ENCODE data around the gene PRPF19. TPM values are rescaled to one million over a fixed set of nuclear protein-coding genes. Genes with fewer than 3 reads are reported as not detected.

Gene PRPF19
- total RNA-seq, 2 experiments from 2014 or later: 148 to 197 TPM

DNA sequence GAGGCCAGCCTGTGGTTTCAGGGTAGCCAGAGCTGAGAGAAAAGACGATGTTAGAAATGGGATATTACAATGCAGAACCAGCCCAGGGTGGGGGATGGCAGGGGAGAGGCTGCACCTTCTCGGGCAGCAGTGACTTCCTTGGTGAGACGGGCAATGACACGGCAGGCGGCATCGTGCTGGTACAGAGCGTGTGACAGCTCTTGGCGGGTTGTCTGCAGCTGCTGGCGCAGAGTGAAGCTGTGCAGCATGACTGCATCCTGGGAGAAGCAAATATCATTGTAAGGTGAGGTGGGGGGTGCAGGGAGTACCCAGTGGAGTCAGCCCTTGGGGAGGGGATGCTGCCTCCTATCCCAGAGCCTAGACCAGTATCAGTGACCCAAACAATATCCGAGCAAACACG is 3.8 kb downstream of the PRPF19 start:
- no peak for DNase-seq
- POLR2A ChIA-PET: no interaction called here
- Mint-ChIP-seq H3K27me3 (no peaks in the 10 kb centered on the region), H3K36me3 (ENCODE audit: low read depth) (peaks cover 56% of the 10 kb centered on the region), H3K4me1 (peaks cover 30% of the 10 kb centered on the region), H3K27ac (no peak overlapping the region), H3K4me3 (no peak overlapping the region), H3K9me3 (ENCODE audit: low read depth) (no peaks in the 10 kb centered on the region)
- CTCF ChIA-PET: interaction anchor here (1.1 to 4.4 kb wide), 5 partner anchors 10 to 284 kb away, joined by 3 to 16 read pairs (median 4); partner anchors contain the start of gene TMEM109
- no peak for ATAC-seq
- intact Hi-C loops (cut with DNase I, micrococcal nuclease): loop anchor here in 1 of 2 experiments (10.0 kb wide), 1 partner anchor 522 kb away; the partner anchor contains the start of gene CPSF7

DNA sequence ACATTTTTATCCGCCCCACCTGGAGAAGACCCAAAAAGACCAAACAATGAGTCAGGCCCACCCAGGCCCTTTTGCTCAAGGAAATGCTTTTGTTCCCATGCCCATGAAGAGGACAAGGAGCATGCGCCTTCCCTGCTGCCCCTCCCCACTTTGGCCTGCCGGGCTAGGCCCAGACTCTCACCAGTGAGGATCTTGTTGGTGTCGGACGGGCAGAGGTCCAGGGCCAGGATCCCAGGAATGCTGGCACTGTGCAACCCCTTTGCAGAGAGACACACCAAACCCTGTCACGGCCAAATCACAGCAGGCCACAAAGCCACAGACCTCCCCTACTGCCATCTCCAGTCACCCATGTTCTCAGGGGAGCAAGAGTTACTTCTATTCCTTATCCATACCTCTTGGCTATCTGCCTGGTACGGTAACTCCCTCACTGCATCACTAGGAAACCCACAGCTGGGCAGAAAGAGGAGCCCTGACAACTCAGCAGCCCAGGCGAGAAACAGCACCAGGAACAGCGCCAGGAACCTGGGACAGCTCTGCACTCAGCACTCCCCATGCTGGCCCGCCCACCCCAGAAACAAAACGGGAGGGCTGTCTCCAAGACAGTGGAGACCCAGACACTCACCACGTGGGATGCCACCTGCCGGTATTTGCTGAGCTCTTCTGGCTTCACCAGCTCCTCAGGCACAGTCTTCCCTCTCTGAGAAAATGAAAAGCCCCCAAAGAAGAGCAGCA is 5.5 kb downstream of the PRPF19 start:
- CTCF ChIA-PET: interaction anchor here (0.7 to 2.4 kb wide), 8 partner anchors 10 to 286 kb away, joined by 3 to 14 read pairs (median 4); partner anchors contain the start of gene TMEM109
- no peak for ATAC-seq
- POLR2A ChIA-PET: interaction anchor here (0.7 kb wide), 1 partner anchor 10 kb away, joined by 3 read pairs; no protein-coding TSS in a partner anchor
- H3K36me3 Mint-ChIP-seq (ENCODE audit: low read depth): peaks cover 66% of the 10 kb centered on the region
- no peak overlapping the region for H3K27ac Mint-ChIP-seq
- intact Hi-C loops (cut with DNase I, micrococcal nuclease): loop anchor here in 1 of 2 experiments (10.0 kb wide), 1 partner anchor 524 kb away; the partner anchor contains the start of gene CPSF7
- no peak overlapping the region for H3K4me3 Mint-ChIP-seq
- peaks cover 24% of the 10 kb centered on the region for H3K4me1 Mint-ChIP-seq
- no peaks in the 10 kb centered on the region for H3K9me3 Mint-ChIP-seq (ENCODE audit: low read depth)
- no peak for DNase-seq
- no peaks in the 10 kb centered on the region for H3K27me3 Mint-ChIP-seq

DNA sequence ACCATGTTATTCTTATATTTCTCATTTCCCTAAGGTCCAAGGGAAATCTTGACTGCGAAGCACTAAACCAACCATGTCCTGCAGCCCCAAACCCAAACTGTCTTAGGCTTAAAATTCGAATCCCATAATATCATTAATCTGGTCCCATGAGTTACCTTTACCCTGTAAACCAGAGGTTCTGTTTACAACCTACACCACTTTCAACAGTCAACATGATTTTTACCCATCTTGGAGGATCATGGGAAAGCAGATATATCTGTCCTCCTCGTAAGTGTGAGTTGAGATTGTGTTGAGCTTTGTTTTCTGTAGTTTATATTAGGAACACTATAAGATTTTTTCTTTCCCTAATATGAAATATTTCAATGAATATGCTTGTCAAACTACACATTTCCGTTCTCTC is 6.4 kb downstream of the PRPF19 start:
- Mint-ChIP-seq H3K36me3 (ENCODE audit: low read depth) (peaks cover 69% of the 10 kb centered on the region), H3K27ac (no peak overlapping the region), H3K4me1 (peaks cover 18% of the 10 kb centered on the region), H3K27me3 (no peaks in the 10 kb centered on the region), H3K4me3 (no peak overlapping the region), H3K9me3 (ENCODE audit: low read depth) (no peaks in the 10 kb centered on the region)
- ChIA-PET CTCF (interaction anchor here (0.6 to 2.4 kb wide), 12 partner anchors 13 to 1047 kb away, joined by 3 to 18 read pairs (median 4); partner anchors contain the start of gene TMEM109), POLR2A (interaction anchor here (1.0 kb wide), 1 partner anchor 15 kb away, joined by 3 read pairs; no protein-coding TSS in a partner anchor)
- DNase-seq: no peak
- no peak for ATAC-seq
- intact Hi-C loops (cut with DNase I, micrococcal nuclease): loop anchor here (1.0 to 10.0 kb wide), 3 partner anchors 69 to 525 kb away; partner anchors contain the start of gene CPSF7 (in 1 of the 2)

DNA sequence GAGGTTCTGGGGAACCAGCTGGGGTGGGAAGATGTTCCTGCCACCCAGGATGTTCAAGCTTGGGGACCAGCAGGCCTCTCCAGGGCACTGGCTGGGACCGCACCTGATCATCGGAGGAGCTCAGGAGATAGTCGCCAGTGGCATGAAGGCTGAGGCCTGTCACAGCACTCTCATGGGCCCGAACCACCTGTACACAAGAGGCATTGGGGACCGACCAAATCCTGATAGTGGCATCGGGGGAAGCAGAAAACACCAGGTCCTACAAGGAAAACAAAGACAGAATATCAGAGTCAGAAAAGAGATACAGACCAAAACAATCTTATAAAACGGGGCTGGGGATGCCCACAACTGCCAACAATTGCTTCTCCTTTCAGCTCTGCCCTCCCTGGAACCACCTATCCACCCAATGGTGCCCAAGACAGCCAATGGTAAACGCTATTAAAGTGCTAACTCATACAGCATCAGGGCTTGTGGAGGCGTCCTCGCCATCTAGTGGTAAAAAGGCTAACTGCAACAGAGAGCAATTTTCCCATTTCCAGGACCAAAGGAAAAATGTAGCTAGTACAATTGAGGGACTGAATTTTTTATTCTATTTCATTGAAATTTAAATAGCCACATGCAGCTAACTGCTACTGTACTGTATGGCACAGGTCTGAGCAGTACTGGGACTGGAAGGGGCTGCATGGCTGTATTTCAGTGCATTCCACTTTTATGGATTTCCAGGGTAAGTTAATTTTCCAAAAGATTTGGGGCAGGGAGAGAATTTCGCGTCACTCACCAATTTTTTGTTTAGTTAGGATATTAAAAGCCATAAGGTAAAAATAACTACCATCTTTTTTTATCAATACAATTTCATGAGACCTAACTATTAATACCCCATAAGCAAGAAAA is 7.1 kb downstream of the PRPF19 start:
- H3K9me3 Mint-ChIP-seq (ENCODE audit: low read depth): no peaks in the 10 kb centered on the region
- peaks cover 12% of the 10 kb centered on the region for H3K4me1 Mint-ChIP-seq
- ATAC-seq: peak; percentile 87
- peak; percentile 32 for DNase-seq
- POLR2A ChIA-PET: interaction anchor here (1.0 kb wide), 1 partner anchor 15 kb away, joined by 3 read pairs; no protein-coding TSS in a partner anchor
- CTCF ChIA-PET: interaction anchor here (0.6 to 2.4 kb wide), 12 partner anchors 8 to 1048 kb away, joined by 3 to 18 read pairs (median 4); partner anchors contain the start of gene TMEM109
- H3K27me3 Mint-ChIP-seq: no peaks in the 10 kb centered on the region
- intact Hi-C loops (cut with DNase I, micrococcal nuclease): loop anchor here (1.0 to 2.0 kb wide), 2 partner anchors 68 kb away; no protein-coding TSS in a partner anchor
- H3K4me3 Mint-ChIP-seq: no peak overlapping the region
- no peak overlapping the region for H3K27ac Mint-ChIP-seq
- H3K36me3 Mint-ChIP-seq (ENCODE audit: low read depth): peaks cover 72% of the 10 kb centered on the region

DNA sequence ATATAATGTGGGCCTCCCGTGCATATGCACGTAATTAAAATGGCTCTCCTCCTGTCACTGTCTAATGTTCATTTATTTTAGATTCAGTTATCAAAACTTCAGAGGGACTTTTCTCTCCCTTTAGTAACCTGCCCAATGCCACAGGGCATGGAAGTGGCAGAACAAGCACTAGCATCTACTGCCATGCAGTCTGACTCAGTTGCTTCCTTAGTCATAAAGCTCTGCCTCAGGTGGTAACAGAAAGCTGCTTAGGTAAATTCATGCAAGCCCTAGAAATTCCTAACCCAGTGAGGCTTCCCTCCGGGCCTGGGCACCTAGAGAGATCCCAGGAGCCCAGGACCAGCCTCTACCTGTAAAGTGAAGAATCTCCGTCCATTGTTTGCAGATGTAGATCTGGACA is 8.9 kb downstream of the PRPF19 start:
- H3K4me1 Mint-ChIP-seq: no peaks in the 10 kb centered on the region
- H3K4me3 Mint-ChIP-seq: no peak overlapping the region
- no peaks in the 10 kb centered on the region for H3K27me3 Mint-ChIP-seq
- intact Hi-C loops (cut with DNase I, micrococcal nuclease): no loop called here
- ATAC-seq (no peak), DNase-seq (no peak)
- H3K27ac Mint-ChIP-seq: no peak overlapping the region
- H3K36me3 Mint-ChIP-seq (ENCODE audit: low read depth): peaks cover 68% of the 10 kb centered on the region
- H3K9me3 Mint-ChIP-seq (ENCODE audit: low read depth): no peaks in the 10 kb centered on the region
- ChIA-PET POLR2A (no interaction called here), CTCF (interaction anchor here (1.0 to 1.5 kb wide), 3 partner anchors 15 to 289 kb away, joined by 3 to 4 read pairs (median 4); no protein-coding TSS in a partner anchor)

DNA sequence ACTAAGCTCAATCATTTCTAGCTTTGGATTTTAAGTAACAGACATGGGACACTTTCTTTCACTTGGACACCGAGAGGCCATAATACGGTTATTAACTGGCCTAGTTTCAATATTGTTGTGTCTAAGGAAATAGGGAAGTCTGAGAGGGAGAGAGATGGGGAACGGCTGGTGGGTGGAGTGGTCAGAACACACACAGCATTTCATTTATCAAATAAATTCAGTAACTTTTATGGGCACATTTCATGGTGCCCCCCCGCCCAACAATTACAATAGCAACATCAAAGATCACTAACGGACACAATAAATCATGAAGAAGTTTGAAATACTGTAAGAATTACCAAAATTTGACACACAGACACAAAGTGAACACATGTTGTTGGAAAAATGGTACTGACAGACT is 10.7 kb downstream of the PRPF19 start:
- ChIA-PET POLR2A (no interaction called here), CTCF (interaction anchor here (1.2 to 2.9 kb wide), 3 partner anchors 8 to 65 kb away, joined by 3 to 10 read pairs (median 5); no protein-coding TSS in a partner anchor)
- H3K27me3 Mint-ChIP-seq: no peaks in the 10 kb centered on the region
- no peaks in the 10 kb centered on the region for H3K9me3 Mint-ChIP-seq (ENCODE audit: low read depth)
- DNase-seq (no peak), ATAC-seq (no peak)
- no peak overlapping the region for H3K27ac Mint-ChIP-seq
- H3K4me3 Mint-ChIP-seq: no peak overlapping the region
- no peaks in the 10 kb centered on the region for H3K4me1 Mint-ChIP-seq
- H3K36me3 Mint-ChIP-seq (ENCODE audit: low read depth): peaks cover 58% of the 10 kb centered on the region
- intact Hi-C loops (cut with DNase I, micrococcal nuclease): no loop called here

DNA sequence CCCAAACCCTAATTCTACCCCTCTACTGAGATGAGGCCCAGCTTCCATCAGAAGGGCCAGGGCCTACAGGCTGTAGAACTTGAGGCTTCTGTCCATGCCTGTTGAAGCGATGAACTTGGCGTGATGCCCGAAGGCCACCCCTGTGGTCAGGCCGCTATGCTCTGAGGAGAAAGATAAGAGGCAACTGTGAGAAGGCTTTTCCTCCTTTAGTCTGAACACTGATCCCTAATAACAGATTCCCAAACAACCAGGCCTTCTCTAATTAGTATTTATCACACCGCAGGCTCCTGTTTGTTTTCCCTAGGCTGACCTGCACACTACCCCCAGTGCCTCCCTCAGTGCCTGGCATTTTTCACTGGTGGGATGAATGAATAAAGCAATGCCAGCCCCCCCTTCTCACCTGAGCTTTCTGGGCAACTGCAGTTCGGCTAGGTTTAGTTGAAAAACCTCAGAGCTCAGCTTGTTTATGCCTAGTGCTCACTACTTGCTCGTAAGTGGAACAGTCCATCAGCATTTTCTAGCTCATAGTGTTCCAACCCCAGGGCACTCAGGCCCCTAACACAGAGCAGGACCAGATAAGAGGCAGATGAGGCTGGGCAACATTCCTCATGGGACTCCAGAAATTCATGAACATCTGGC is 15.2 kb downstream of the PRPF19 start:
- Mint-ChIP-seq H3K27ac (no peak overlapping the region), H3K36me3 (ENCODE audit: low read depth) (peaks cover 47% of the 10 kb centered on the region), H3K27me3 (no peaks in the 10 kb centered on the region), H3K4me3 (no peak overlapping the region), H3K9me3 (ENCODE audit: low read depth) (no peaks in the 10 kb centered on the region), H3K4me1 (no peaks in the 10 kb centered on the region)
- CTCF ChIA-PET: interaction anchor here (1.6 to 2.4 kb wide), 2 partner anchors 10 to 61 kb away, joined by 4 to 7 read pairs; no protein-coding TSS in a partner anchor
- ATAC-seq (no peak), DNase-seq (no peak)
- intact Hi-C loops (cut with DNase I, micrococcal nuclease): no loop called here
- POLR2A ChIA-PET: interaction anchor here (0.9 to 1.5 kb wide), 2 partner anchors 14 to 16 kb away, joined by 3 to 4 read pairs; no protein-coding TSS in a partner anchor

DNA sequence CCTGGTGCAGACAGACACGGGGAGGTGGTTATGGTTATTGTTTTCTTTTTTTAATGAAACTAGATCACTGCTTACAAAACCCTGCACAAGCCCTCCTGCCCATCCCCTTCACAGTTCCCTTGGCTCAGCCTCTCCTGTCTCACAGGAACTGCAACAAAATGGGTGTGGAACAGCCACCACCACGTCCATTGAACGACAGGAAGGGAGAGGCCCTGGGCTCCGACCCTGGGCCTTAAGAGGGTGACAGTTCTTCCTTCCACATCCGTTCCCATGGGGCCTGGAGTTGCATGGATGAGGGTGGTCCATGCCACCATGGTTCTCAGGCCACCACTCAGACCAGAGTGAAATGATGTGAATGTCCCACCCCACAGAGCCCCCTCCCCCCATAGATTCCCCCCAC is 15.7 kb downstream of the PRPF19 start:
- intact Hi-C loops (cut with DNase I, micrococcal nuclease): no loop called here
- POLR2A ChIA-PET: interaction anchor here (0.7 to 1.5 kb wide), 2 partner anchors 14 to 47 kb away, joined by 3 to 4 read pairs; no protein-coding TSS in a partner anchor
- Mint-ChIP-seq H3K36me3 (ENCODE audit: low read depth) (peaks cover 42% of the 10 kb centered on the region), H3K27me3 (no peaks in the 10 kb centered on the region), H3K9me3 (ENCODE audit: low read depth) (no peaks in the 10 kb centered on the region), H3K4me3 (no peak overlapping the region), H3K4me1 (no peaks in the 10 kb centered on the region), H3K27ac (no peak overlapping the region)
- ATAC-seq (no peak), DNase-seq (no peak)
- CTCF ChIA-PET: interaction anchor here (1.6 to 2.4 kb wide), 2 partner anchors 11 to 60 kb away, joined by 4 to 7 read pairs; no protein-coding TSS in a partner anchor

DNA sequence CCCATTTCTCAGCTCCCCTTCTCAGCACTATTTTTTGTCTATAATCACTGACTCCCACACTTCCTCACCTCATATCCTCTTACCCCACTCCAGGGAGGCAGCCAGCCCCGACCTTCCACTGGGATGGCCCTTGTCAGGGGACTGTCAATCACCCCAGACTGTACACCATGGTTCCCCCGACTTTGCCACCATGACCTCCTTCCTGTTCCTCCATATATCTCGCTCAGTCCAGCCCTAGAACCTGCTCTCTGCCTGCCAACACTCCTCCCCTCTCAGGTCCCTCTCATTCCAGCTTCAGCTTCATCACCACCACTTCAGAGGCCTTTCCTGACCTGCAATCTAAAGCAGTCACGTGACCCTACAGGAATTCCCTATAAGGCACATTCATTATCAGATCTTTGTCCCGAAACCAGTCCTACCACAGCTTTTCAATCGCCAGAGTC is 16.5 kb downstream of the PRPF19 start:
- ChIA-PET POLR2A (interaction anchor here (0.6 to 1.5 kb wide), 2 partner anchors 15 to 305 kb away, joined by 3 to 4 read pairs; no protein-coding TSS in a partner anchor), CTCF (interaction anchor here (1.0 to 3.6 kb wide), 3 partner anchors 11 to 112 kb away, joined by 3 to 74 read pairs (median 7); no protein-coding TSS in a partner anchor)
- DNase-seq (no peak), ATAC-seq (no peak)
- intact Hi-C loops (cut with DNase I, micrococcal nuclease): no loop called here
- Mint-ChIP-seq H3K27ac (peak overlapping the region; percentile 3), H3K27me3 (no peaks in the 10 kb centered on the region), H3K4me3 (no peak overlapping the region), H3K9me3 (ENCODE audit: low read depth) (no peaks in the 10 kb centered on the region), H3K4me1 (no peaks in the 10 kb centered on the region), H3K36me3 (ENCODE audit: low read depth) (peaks cover 39% of the 10 kb centered on the region)

DNA sequence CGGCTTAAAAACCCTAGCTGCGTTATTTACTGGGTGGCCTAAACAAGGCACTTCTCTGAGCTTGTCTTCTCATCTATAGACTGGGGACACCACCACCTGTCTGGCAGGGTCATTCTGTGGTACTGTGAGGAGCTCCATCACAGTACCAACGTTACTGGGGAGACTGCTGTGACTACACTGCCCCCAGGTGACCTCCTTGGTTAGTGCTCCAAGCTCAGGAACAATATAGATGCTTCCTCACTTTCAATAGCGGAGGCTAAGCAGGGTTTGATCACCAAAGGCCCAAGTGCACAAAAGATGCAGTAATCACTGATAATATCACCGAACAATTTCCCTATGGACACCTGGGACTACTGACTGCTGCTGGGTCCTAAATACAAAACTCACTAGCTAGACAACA is 18.8 kb downstream of the PRPF19 start:
- POLR2A ChIA-PET: interaction anchor here (0.8 to 1.1 kb wide), 3 partner anchors 24 to 85 kb away, joined by 3 to 5 read pairs (median 4); no protein-coding TSS in a partner anchor
- Mint-ChIP-seq H3K36me3 (ENCODE audit: low read depth) (peaks cover 37% of the 10 kb centered on the region), H3K9me3 (ENCODE audit: low read depth) (no peaks in the 10 kb centered on the region), H3K27ac (no peak overlapping the region), H3K4me1 (no peaks in the 10 kb centered on the region), H3K4me3 (no peak overlapping the region), H3K27me3 (no peaks in the 10 kb centered on the region)
- DNase-seq (peak; percentile 60), ATAC-seq (peak; percentile 90)
- intact Hi-C loops (cut with DNase I, micrococcal nuclease): loop anchor here (1.0 kb wide), 2 partner anchors 56 to 112 kb away; no protein-coding TSS in a partner anchor
- CTCF ChIA-PET: interaction anchor here (0.5 to 3.6 kb wide), 13 partner anchors 9 to 299 kb away, joined by 3 to 74 read pairs (median 4); no protein-coding TSS in a partner anchor
